ENCODE data around the gene CDH26.

- TF ChIP-seq POLR2A (IDR thresholded peaks at IDR 0.05): no peak
- no peak for TF ChIP-seq CTCF (IDR thresholded peaks at IDR 0.05)
Observed at GRCh38 chr20:60003776-60004175, 45.6 kb downstream of the CDH26 start.

Data from body of pancreas (tissue), 4 donors.